ENCODE results near the gene SLC15A4.

Gene SLC15A4

GRCh38 chr12:128819293-128820144 is 4.2 kb downstream of the SLC15A4 start:
- peak; percentile 40 for DNase-seq
- Histone ChIP-seq H2BK120ac (ENCODE audit: low read depth, low read length) (no peak overlapping the region), H3K79me1 (ENCODE audit: low read length) (peaks cover 22% of the 10 kb centered on the region), H3K27ac (ENCODE audit: low read depth, low read length) (no peak overlapping the region), H4K5ac (ENCODE audit: low read length) (no peak overlapping the region), H2BK15ac (replicated peaks; ENCODE audit: low read depth) (no peak overlapping the region), H3K23ac (ENCODE audit: low read length) (no peak overlapping the region), H3K4me2 (ENCODE audit: low read length) (no peak overlapping the region), H3K4ac (ENCODE audit: low read depth, low read length) (no peak overlapping the region), H3K27me3 (ENCODE audit: insufficient read depth, low read length, poor library complexity) (no peaks in the 10 kb centered on the region), H3K18ac (ENCODE audit: low read length) (no peak overlapping the region), H3K4me3 (ENCODE audit: low read length) (no peak overlapping the region), H3K4me1 (ENCODE audit: control insufficient read depth, low read depth, low read length) (peaks cover 5% of the 10 kb centered on the region), H3K56ac (ENCODE audit: low read length) (no peak overlapping the region), H3K36me3 (ENCODE audit: control insufficient read depth, insufficient read depth, low read length) (peaks cover 2% of the 10 kb centered on the region), H2BK5ac (ENCODE audit: low read length) (no peak overlapping the region), H3K79me2 (ENCODE audit: control insufficient read depth, insufficient read depth, low read length) (peaks cover 81% of the 10 kb centered on the region), H3K9ac (ENCODE audit: low read length) (no peak overlapping the region), H4K8ac (ENCODE audit: low read depth, low read length) (no peak overlapping the region), H2AK5ac (ENCODE audit: low read length) (no peak overlapping the region)
- no CpG with 5 or more reads among the region's 16 CpGs for WGBS (ENCODE audit: extremely low coverage, insufficient coverage, low lambda C conversion rate)

GRCh38 chr12:128818065-128819022 is 5.4 kb downstream of the SLC15A4 start:
- Histone ChIP-seq H3K4ac (ENCODE audit: low read depth, low read length) (no peak overlapping the region), H3K18ac (ENCODE audit: low read length) (no peak overlapping the region), H3K4me2 (ENCODE audit: low read length) (no peak overlapping the region), H3K4me1 (ENCODE audit: control insufficient read depth, low read depth, low read length) (peaks cover 5% of the 10 kb centered on the region), H3K23ac (ENCODE audit: low read length) (no peak overlapping the region), H3K27me3 (ENCODE audit: insufficient read depth, low read length, poor library complexity) (no peaks in the 10 kb centered on the region), H4K8ac (ENCODE audit: low read depth, low read length) (no peak overlapping the region), H3K56ac (ENCODE audit: low read length) (no peak overlapping the region), H2BK15ac (replicated peaks; ENCODE audit: low read depth) (no peak overlapping the region), H3K79me2 (ENCODE audit: control insufficient read depth, insufficient read depth, low read length) (peaks cover 90% of the 10 kb centered on the region), H2AK5ac (ENCODE audit: low read length) (no peak overlapping the region), H3K4me3 (ENCODE audit: low read length) (no peak overlapping the region), H4K5ac (ENCODE audit: low read length) (no peak overlapping the region), H2BK5ac (ENCODE audit: low read length) (no peak overlapping the region), H3K27ac (ENCODE audit: low read depth, low read length) (no peak overlapping the region), H2BK120ac (ENCODE audit: low read depth, low read length) (no peak overlapping the region), H3K36me3 (ENCODE audit: control insufficient read depth, insufficient read depth, low read length) (peaks cover 6% of the 10 kb centered on the region), H3K79me1 (ENCODE audit: low read length) (peaks cover 29% of the 10 kb centered on the region), H3K9ac (ENCODE audit: low read length) (no peak overlapping the region)
- DNase-seq = peak; percentile 64
- no CpG with 5 or more reads among the region's 13 CpGs for WGBS (ENCODE audit: extremely low coverage, insufficient coverage, low lambda C conversion rate)

GRCh38 chr12:128817111-128818015 is 6.4 kb downstream of the SLC15A4 start:
- Histone ChIP-seq H3K27ac (ENCODE audit: low read depth, low read length) (no peak overlapping the region), H3K4ac (ENCODE audit: low read depth, low read length) (no peak overlapping the region), H3K79me2 (ENCODE audit: control insufficient read depth, insufficient read depth, low read length) (peaks cover 87% of the 10 kb centered on the region), H3K9ac (ENCODE audit: low read length) (no peak overlapping the region), H4K8ac (ENCODE audit: low read depth, low read length) (no peak overlapping the region), H3K4me1 (ENCODE audit: control insufficient read depth, low read depth, low read length) (peaks cover 5% of the 10 kb centered on the region), H3K18ac (ENCODE audit: low read length) (no peak overlapping the region), H4K5ac (ENCODE audit: low read length) (no peak overlapping the region), H3K36me3 (ENCODE audit: control insufficient read depth, insufficient read depth, low read length) (peaks cover 6% of the 10 kb centered on the region), H2AK5ac (ENCODE audit: low read length) (no peak overlapping the region), H3K23ac (ENCODE audit: low read length) (no peak overlapping the region), H2BK5ac (ENCODE audit: low read length) (no peak overlapping the region), H2BK15ac (replicated peaks; ENCODE audit: low read depth) (no peak overlapping the region), H3K4me2 (ENCODE audit: low read length) (no peak overlapping the region), H3K27me3 (ENCODE audit: insufficient read depth, low read length, poor library complexity) (no peaks in the 10 kb centered on the region), H3K4me3 (ENCODE audit: low read length) (no peak overlapping the region), H3K56ac (ENCODE audit: low read length) (no peak overlapping the region), H3K79me1 (ENCODE audit: low read length) (peaks cover 30% of the 10 kb centered on the region), H2BK120ac (ENCODE audit: low read depth, low read length) (no peak overlapping the region)
- no CpG with 5 or more reads among the region's 8 CpGs for WGBS (ENCODE audit: extremely low coverage, insufficient coverage, low lambda C conversion rate)
- peak; percentile 68 for DNase-seq

GRCh38 chr12:128816643-128816920 is 7.2 kb downstream of the SLC15A4 start:
- no peak overlapping the region for H3K18ac ChIP-seq (ENCODE audit: low read length)
- peaks cover 29% of the 10 kb centered on the region for H3K79me1 ChIP-seq (ENCODE audit: low read length)
- no peak overlapping the region for H3K4ac ChIP-seq (ENCODE audit: low read depth, low read length)
- H3K23ac ChIP-seq (ENCODE audit: low read length) = no peak overlapping the region
- H3K27ac ChIP-seq (ENCODE audit: low read depth, low read length) = no peak overlapping the region
- H3K4me2 ChIP-seq (ENCODE audit: low read length) = no peak overlapping the region
- WGBS (ENCODE audit: extremely low coverage, insufficient coverage, low lambda C conversion rate) = no CpG with 5 or more reads among the region's 4 CpGs
- peaks cover 85% of the 10 kb centered on the region for H3K79me2 ChIP-seq (ENCODE audit: control insufficient read depth, insufficient read depth, low read length)
- DNase-seq = no peak
- H3K4me3 ChIP-seq (ENCODE audit: low read length) = no peak overlapping the region
- peaks cover 3% of the 10 kb centered on the region for H3K4me1 ChIP-seq (ENCODE audit: control insufficient read depth, low read depth, low read length)
- H2BK15ac ChIP-seq (replicated peaks; ENCODE audit: low read depth) = no peak overlapping the region
- H4K8ac ChIP-seq (ENCODE audit: low read depth, low read length) = no peak overlapping the region
- no peak overlapping the region for H4K5ac ChIP-seq (ENCODE audit: low read length)
- no peak overlapping the region for H2AK5ac ChIP-seq (ENCODE audit: low read length)
- no peak overlapping the region for H2BK120ac ChIP-seq (ENCODE audit: low read depth, low read length)
- peaks cover 6% of the 10 kb centered on the region for H3K36me3 ChIP-seq (ENCODE audit: control insufficient read depth, insufficient read depth, low read length)
- H2BK5ac ChIP-seq (ENCODE audit: low read length) = no peak overlapping the region
- no peak overlapping the region for H3K9ac ChIP-seq (ENCODE audit: low read length)
- no peak overlapping the region for H3K56ac ChIP-seq (ENCODE audit: low read length)
- H3K27me3 ChIP-seq (ENCODE audit: insufficient read depth, low read length, poor library complexity) = no peaks in the 10 kb centered on the region

- Histone ChIP-seq H3K36me3 (ENCODE audit: control insufficient read depth, insufficient read depth, low read length) (peaks cover 6% of the 10 kb centered on the region), H3K4me3 (ENCODE audit: low read length) (no peak overlapping the region), H3K27me3 (ENCODE audit: insufficient read depth, low read length, poor library complexity) (no peaks in the 10 kb centered on the region), H2BK5ac (ENCODE audit: low read length) (no peak overlapping the region), H2BK15ac (replicated peaks; ENCODE audit: low read depth) (no peak overlapping the region), H2AK5ac (ENCODE audit: low read length) (no peak overlapping the region), H3K4me2 (ENCODE audit: low read length) (no peak overlapping the region), H3K9ac (ENCODE audit: low read length) (no peak overlapping the region), H2BK120ac (ENCODE audit: low read depth, low read length) (no peak overlapping the region), H3K79me2 (ENCODE audit: control insufficient read depth, insufficient read depth, low read length) (peaks cover 82% of the 10 kb centered on the region), H3K23ac (ENCODE audit: low read length) (no peak overlapping the region), H3K27ac (ENCODE audit: low read depth, low read length) (no peak overlapping the region), H3K79me1 (ENCODE audit: low read length) (peaks cover 27% of the 10 kb centered on the region), H4K8ac (ENCODE audit: low read depth, low read length) (no peak overlapping the region), H3K56ac (ENCODE audit: low read length) (no peak overlapping the region), H4K5ac (ENCODE audit: low read length) (no peak overlapping the region), H3K4me1 (ENCODE audit: control insufficient read depth, low read depth, low read length) (peaks cover under 1% of the 10 kb centered on the region), H3K4ac (ENCODE audit: low read depth, low read length) (no peak overlapping the region), H3K18ac (ENCODE audit: low read length) (no peak overlapping the region)
- DNase-seq = no peak
- WGBS (ENCODE audit: extremely low coverage, insufficient coverage, low lambda C conversion rate) = no CpG with 5 or more reads among the region's 7 CpGs
These were observed 7.7 kb downstream of the SLC15A4 start for GRCh38 chr12:128815779-128816642.
